Activated CD8-positive, alpha-beta memory T cell treated with anti-CD3 and anti-CD28 coated beads, Interleukin-2, amount 50 U/mL, for 24 hours (primary cell): ENCODE measurements around the gene CTAGE1.
"Not testable (repeated sequence)": the region's sequence is repeated elsewhere in the genome, so short reads cannot be mapped to it uniquely, and the experiment has no call there.

Source experiments
- DNase-seq: peaks from one replicate; pipeline ENCODE4 v3.0.0-alpha.2; 2020; ENCODE audit errors: extremely low read depth

Gene CTAGE1

DNA sequence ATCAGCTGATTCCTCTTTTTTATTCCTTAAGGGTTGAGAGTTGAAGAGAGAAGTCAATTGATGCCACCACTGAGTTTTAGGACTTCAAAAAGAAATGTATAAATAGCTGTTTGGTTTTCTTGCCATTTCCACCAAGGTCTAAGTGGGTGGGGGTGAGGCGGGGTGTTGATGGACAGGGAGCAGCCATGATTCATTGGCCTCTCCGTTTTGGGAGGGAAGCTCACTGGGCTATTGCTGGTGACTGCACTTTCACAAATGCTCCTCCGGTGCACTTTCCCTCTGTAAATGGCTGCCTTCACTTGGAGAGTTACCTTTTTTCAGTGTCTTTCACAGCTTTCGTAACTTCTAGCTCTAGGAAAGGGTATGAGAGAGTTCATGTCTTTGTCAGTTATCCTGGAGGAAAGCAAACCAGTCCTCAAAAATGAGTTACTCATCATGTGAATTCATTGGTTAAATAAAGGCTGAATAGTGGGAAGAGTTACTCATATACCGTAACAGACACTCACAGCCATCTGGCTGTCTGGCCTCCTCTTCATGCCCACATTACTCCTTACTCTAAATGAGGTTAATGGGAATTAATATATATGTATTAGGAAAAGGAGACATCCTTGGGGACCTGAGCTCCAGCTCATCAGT lies 17.4 kb upstream of the CTAGE1 start:
- DNase-seq, result no peak

DNA sequence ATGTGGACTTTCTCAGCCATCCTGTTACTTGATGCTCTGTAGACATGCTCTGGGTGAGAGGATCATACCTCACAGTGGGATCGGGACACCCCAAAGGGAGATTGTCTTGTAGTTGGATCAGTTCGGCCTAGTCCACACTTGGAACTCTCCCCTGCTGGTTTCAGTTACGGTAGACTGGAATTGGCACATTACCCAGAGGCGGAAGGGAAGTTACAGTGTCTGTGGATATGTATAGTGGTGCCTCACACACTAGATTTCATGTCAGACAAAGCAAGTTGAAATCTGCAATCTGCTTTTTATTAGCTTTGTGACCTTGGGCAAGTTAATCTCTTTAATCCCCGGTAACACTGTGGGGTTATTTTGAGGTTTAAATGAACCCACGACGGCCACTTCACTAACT lies 16.2 kb upstream of the CTAGE1 start:
- no peak for DNase-seq

DNA sequence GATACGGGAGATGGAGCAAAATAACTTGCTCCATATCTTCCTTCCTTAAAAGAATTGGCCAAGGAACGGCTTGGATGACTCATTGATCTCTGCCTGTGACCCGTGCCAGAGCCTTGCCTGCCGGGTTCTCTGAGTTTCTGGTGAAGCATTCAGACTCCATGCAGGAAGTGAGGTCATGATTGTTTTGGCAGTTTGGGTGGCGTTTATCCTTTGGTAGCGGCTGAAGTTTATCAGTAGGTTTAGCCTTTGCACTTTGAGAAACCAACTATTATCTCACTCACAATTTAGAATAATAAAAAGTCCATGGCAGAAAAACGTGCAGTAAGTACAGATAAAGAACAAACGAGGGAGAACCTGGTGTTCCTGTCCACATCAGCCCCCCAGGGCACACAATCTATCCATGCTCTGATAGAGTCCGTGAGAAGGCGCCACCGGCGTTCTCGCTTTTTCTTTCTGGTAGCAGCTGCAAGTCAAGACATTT lies 15.0 kb upstream of the CTAGE1 start:
- no peak for DNase-seq

DNA sequence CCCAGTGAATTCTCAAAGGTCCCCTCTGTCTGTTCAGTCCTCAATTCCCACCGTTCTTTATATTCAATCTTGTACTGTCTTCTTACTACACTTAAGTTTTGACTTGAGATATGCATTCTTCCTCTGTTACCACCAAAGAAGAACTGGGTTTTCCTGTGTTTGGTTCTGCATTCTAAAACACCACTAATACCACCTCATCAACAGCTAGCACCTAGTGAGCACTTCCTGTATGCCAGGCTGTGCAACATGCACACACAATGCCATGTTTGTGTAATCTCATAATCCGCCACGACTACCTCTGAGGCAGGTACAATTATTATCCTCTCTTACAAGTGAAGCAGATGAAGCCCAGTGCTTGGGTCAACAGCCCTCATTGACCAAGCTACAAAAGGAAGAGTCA lies 11.8 kb upstream of the CTAGE1 start:
- no peak for DNase-seq

DNA sequence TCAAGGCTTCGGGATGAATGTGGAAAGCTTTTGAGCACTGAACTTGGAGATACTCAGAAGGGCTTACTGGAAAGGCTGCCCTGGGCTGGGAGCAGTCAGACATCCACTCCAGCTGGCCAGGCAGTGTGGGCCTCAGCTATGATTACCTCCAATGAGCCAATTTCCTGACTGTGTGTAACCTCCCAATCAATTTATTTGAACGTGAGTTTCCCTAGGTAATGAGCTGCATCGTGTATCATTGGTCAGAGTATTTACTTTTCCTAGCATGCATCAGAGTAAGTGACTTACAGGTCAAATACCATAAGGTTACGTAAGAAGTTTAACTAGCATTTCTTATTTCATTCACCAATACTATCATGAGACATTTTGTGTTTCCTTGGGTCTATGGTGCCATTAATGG lies 11.0 kb upstream of the CTAGE1 start:
- DNase-seq, result no peak

DNA sequence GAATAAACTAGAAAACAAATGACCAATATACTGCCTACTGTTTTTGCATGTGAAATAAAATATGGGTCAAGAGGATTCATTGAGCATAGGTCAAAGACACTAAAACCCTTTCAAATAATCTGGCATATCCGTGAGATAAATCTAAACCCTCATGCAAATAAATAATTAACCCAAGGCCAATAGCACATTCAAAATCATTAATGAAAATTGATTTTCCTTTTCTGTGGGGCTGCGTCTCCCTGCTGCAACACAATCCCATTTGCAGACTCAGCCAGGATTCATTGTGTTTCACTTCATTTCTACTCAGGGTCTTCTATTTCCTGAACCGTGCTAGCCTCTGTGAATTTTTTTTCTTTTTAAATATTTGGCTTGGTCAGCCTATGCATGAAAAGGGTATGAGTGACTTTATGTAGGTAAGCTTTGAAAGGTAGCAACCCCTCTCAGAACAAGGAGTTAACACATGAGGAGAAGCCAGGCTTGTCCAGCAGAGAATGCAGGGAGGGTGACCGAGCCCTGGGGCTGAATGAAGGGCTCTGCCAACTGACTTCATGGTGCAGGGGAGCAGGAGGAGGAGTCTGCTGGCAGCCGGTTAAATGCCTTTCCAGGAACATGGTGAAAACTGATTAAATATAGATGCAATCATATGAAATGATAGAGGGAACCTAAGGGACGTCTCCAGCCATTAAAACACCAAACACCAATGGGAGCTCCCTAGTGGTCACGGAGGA lies 10.3 kb upstream of the CTAGE1 start:
- DNase-seq, result no peak

DNA sequence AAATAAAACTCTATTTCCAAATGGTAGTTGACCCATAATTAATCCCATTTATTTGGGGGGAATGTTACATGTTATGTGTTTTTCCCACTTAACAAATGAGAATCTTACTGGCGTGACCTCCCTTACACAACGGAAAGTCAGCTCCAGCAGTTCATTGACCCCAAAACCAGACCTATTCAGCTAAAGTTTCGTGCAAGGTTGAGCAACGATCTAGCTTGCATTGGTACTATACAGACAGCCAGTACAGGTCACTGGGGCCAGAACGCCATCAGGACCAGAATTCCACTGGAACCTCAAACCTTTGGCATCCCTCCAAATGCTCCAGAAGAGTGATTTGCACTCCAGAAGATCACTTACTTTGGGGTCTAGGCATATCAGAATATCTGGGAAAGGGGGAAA lies 6.8 kb upstream of the CTAGE1 start:
- DNase-seq, result no peak

DNA sequence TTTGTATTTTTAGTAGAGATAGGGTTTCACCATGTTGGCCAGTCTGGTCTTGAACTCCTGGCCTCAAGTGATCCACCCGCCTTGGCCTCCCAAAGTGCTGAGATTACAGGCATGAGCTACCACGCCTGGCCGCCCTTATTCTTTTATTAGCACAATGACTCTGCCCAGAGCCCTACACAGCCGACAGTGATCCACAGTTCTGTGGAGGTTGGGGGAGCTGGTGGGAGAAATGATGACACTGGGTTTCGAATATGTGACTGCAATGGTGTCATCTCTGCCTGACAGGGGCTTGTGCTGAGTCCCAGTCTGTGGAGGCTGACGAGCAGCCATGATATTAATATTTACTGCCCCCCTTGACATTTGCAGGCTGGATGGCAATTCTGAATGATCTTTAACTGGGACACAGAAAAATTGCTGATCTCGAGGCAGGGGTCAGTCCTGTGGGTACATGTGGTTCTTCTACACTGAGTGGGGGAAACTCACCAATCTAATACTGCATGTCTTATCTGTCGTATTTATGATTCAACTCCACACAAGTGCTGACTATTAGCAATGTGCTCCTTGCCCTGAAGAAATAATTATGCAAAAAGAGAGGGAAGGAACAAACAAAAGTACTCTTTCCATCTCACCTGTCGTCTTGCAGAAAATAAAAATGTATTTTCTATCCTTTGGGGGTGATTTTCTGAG lies 6.3 kb upstream of the CTAGE1 start:
- no peak for DNase-seq

DNA sequence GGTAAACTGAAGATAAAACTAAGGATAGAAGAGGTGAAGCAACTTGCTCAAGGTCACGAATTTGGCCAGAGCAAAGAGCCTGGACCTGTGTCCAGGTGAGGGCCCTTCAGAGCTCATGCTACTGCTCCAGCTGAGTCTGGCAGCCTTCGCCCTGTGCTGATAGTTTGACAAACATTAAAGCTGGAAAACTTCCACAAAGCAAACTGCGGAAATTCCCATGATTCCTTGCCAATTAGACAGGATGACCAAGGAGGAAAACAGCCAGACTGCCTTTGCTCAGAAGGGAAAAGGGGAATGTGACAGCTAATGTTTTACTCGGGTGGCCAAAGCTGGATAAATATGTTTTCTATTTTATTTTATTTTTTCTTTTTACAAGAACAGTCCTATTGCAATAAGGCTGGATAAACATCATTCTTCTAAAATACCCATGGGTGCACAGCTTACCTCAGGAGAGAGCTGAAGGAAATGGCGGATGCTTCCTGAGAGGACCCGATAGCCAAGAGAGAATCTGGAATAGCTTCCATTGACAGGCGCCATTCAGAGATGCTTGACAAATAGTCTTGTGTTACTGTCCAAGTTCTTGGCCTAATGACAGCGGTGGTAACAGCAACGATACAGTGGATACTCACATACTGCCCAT lies 5.3 kb upstream of the CTAGE1 start:
- DNase-seq, result no peak

DNA sequence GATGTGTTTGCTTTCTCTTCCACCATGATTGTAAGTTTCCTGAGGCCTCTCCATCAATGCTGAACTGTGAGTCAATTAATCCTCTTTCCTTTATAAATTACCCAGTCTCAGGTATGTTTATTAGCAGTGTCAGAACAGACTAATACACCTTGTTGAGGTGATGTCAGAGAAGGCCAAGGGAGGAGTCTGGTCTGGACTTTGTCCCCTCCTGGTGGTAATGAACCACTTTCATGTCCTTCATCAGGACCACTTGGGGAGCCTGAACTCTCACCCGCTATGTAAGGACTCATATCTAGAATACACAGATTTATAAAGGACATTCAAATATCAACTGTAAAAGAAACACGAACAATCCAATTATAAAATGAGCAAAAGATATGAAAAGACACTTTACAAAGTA lies 2.9 kb upstream of the CTAGE1 start:
- no peak for DNase-seq

DNA sequence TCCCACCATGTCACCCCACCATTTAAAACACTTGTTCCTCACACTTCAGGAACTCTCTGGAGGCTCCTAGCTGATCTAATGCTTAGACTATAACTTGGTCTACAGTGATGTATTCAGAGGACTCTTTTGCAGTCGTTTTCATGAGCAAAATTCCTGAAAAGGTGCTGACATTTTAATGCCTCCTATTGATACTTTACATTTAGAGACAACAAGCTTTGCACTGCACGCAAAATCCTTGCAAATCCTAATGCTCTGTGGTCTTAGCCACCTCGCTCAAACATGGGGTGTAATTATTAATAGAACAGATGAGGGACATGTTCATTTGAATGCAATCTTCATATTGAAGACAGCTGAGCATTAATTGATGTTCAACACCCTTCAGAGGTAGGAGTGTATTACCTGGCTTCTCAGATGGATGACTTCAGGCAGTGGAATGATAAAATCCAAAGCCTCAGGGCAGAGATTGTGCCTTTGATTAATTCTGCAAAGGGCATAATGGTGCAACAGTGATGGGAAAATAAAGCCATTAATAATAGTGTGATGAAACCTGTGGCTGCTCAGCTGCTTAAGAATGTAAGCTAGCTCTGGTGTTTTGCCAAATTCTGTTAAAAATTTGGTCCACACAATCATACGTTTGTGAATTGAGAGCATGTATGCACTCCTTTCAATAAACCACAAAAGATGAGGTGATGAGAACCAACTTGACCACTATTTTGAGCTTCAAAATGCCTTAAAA lies 5.4 kb downstream of the CTAGE1 start:
- no peak for DNase-seq

DNA sequence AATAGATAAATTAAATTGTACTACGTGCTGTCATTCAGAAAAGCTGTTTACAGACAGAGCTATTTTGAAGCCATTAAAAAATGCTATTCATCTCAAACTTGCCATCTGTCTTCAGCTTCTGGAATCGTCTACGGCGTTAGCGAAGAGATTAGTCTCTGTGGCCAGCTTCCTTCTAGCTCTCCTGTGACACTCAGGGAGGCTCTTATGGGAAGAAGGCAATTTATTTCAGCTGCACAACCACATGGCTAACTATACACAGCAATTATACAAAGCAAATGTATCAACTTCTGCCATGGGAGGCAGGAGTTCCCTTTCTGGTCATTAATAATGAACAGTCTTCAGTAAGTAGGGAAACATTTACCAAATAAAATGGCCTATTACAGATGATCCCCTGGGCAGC lies 6.3 kb downstream of the CTAGE1 start:
- no peak for DNase-seq

DNA sequence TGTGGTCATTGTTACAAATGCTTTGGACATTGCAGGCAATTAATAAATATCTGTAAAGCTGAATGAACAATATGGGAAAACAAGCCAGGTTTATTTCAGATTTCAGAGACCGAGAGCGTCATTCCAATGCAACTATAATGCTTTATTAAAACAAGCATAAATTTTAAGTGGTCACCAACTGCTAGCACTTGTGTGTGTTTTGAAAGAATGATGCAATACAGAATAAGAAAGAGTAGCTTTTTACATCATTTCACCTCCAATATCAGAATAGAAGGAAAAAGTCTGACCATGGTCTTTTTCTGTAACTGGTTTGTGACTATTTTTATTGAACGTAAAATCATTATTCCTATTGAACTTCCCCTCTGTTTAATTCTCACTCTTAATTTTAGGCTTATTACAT lies 7.6 kb downstream of the CTAGE1 start:
- no peak for DNase-seq

DNA sequence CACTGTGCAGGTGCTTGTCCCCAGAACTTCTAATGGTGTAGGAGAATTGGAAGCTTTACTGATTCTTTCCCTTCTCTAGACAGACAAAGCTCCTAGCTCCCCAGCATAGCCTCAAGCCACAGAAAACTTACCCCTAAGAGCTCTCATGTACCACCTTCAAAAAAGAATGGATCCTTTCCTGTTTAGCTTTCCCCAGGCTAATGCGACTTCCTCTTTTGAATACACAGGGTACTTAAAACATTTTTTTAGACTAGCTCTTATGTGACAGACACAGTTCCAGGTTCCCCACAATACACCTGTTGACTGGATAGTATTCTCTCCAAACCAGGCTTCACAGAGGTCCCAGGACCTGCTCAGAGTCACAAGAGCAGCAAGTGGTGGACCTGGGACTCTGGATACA lies 8.3 kb downstream of the CTAGE1 start:
- no peak for DNase-seq

DNA sequence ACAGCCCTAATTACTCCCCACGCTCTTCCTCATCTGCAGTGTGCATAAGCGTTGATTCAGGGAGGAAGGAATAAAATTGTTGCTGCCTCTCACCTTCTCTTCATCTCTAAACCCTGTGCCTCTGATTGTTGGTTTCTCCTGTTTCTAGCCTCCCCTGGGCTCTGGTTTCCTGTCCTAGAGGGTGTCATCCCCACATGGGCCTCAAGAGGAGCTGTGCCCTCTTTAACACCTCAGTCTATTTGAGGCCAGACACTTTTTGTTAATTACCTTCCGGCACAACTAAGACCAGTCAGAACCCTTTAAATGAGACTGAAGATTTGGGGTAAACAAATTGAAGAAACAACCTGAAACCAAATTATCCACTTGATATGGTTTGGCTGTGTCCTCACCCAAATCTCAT lies 9.7 kb downstream of the CTAGE1 start:
- no peak for DNase-seq

DNA sequence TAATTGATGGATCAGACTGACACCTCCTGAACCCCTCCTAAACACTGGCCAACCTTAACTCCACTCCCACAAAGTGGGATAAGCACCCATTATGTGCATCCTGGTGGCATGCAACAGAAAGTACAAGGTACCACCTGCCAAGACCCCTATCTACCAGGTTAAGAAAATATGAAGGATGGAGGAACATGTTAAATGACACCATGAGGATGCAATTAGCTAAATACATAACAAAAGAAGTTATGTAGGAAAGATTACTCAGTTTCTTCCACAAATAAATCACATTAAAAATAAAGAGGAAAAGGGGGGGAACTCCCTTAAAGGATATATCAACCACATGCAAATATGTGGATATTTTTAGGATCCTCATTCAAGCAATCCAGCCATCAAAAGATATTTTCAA lies 12.6 kb downstream of the CTAGE1 start:
- DNase-seq, result no peak

DNA sequence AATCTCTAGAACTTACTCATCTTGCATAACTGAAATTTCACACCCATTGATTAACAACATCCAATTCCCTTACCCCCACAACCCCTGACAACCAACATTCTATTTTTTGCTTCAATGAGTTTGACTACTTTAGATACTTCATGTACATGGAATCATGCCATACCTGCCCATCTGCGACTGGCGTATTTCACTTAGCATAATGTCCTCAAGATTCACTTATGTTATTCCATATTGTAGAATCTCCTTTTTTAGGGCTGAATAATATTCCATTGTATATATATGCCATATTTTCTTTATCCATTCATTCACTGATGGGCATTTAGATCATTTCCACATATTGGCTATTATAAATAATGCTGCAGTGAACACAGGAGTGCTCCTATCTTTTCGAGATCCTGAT lies 13.8 kb downstream of the CTAGE1 start:
- no peak for DNase-seq

DNA sequence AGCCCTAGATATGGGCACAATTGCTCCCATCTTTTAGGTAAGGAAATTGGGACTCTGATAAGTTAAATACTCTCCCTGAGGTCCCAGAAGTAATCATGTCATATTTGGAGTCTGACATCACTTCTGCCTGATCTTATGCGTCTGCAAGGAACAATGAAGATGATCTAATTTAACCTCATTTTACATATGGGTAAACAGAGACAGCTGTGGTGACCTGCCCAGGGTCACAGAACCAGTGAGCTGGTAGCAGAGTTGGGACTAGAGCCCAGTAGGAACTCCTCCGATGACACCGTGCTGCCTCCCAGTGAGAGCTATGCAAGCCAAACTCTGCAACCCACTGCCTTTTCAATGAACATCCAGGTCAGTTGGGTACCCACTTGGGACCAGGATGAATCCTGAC lies 17.8 kb downstream of the CTAGE1 start:
- no peak for DNase-seq

DNA sequence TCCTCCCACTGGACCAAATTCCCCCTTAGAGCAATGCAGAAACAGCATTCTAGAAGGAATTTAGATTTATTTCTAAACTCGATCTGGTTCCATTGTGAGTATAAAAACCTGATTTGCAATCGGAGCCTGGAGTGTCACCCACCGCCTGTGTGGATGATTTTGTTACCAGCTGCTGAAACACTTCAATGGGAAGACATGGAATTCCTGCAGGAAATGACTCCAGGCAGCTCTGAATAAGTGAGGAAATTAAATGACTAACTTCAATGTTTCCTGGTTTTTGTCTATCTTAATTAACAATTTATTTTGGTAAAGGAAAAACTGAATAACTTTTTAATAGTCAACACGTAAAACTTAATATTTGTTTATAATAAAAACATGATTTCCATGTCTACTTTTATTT lies 19.3 kb downstream of the CTAGE1 start:
- no peak for DNase-seq

DNA sequence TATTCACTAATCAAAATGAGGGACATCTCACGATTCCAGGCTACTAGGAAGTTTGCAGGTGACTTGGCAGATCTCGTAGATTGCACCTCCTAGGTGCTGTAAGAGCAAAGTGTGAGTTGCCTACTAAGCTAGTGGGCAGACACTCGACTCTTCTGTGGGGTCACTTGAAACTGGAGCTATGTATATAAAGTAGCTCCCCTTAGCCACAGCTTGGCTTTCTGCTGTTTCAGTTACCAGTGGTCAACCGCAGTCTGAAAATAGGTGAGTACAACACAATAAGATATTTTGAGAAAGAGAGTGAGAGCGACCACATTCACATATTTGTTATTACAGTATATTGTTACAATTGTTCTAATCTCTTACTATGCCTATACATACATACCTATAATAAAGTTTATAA lies 23.3 kb downstream of the CTAGE1 start:
- DNase-seq, result no peak

DNA sequence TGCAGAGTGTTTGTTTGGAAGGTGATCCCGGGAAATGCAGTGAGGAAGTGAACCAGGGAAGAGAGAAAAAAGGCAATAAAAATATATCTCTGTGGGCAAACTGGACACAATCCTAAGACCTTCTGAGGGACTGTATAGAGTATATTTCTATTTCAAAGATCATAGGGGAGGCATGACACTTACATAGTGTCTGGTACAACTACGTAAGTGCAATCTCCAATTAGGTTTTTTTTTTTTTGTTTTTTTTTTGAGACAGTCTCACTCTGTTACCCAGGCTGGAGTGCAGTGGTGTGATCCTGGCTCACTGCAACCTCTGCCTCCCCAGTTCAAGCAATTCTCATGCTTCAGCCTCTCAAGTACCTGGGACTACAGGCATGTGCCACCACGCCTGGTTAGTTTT lies 24.6 kb downstream of the CTAGE1 start:
- DNase-seq, result not testable (repeated sequence)
